NCI-H1417 treated with DMSO at 0.1 percent for 48 hours (cell line): ENCODE measurements around the gene RGCC.
"Not testable (repeated sequence)": the region's sequence is repeated elsewhere in the genome, so short reads cannot be mapped to it uniquely, and the experiment has no call there.

ENCODE experiments used
- DNase-seq: peaks from one replicate; lab custom pipeline; 2025; lab: John Stamatoyannopoulos, UW

RGCC gene, protein sequence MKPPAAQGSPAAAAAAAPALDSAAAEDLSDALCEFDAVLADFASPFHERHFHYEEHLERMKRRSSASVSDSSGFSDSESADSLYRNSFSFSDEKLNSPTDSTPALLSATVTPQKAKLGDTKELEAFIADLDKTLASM

DNA sequence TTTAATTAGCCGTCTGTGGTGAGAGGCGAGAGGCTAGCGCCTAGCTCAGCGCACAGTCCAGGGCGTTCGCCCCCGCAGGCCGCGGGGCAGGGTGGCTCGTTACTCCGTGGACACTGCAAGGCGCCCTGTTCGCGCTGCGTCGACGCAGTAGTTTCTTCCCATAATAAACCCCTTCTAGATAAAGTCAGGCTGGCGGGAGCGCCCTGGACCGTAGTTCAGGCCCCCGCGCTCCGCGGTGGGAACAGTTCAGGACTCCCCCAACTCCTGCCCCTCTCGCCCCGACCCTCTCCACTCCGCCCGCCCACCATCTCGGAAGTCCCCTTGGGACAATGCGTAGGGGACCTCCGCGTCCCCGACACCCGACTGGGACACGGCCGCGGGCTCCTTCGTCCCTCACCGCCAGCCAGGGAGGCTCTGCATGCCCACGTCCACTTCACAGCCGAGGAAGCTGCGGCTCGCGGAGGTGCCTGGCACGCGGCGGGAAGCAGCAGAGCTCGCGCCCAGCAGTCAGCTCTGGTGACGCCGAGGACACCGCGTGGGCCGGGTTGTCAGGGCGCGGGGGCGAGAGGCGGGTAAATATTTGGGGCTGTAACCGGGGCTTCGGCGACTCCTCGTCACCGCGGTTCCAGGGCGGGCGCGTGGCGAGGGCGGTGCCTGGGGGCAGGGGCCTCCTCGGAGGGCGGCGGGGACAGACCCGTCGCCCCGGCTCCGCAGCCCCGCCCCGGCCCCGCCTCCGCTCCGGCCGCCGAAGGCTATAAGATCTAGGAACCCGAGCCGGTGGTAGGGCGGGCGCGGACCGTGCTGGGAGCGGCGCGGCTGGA is at the start of gene RGCC:
Gene RGCC (plus strand): TSS at position 783 of the 821 bp plus-strand sequence. CDS start 158 bp downstream, outside the sequence.
- no peak for DNase-seq

DNA sequence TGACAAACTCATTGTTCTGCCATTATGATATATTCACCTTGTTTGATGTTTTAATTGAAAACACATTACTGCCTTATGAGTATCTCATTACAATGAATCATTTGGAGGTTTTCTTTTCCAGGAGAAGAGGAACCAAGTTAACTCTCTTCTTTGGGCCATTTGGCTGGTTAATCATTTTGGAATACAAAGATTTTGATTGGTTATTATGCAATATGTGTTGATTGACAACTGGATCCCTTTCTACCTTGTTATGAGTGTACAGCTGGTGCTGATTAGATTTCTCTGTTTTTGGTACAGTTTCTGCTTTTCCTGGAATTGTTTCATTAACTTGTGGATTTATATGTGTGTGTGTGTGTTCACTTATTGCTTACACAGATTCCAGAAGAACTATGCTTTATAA is 49.2 kb upstream of the RGCC start:
- no peak for DNase-seq

DNA sequence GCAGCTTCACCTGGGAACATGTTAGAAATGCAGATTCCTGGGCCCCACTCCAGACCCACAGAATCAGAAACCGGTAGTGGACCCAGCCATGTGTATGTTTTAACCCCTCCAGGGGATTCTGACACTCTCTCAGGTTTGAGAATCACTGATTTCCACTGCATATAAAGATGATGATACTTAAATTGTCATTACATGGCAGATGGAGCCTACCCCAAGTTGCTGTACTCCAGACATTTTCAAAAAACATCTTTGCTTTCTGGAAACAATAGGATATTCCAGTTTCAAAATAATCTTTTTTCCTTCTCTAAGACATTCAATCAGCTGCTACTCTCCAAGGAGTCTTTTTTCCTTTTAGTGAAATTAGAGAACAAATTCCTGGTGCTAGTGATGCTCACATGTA is 48.6 kb upstream of the RGCC start:
- DNase-seq: no peak

DNA sequence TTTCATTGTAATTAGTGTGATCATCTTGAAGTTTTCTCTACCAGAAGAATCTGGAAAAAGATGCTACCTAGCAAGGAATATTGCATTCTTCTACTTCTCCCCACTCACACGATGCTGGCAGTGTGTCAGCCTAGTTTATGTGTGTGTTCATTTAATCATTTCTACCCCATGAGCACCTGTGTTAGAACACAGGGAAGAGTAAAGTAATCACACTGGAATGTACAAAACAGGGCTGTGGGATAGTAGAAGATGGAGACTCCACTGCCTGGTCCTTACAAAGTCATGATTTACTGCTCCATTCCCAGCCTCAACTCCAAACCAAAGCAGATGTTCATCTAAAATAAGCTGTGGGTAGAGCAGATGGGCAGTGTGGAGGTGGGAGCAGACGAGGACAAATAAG is 47.7 kb upstream of the RGCC start:
- DNase-seq: no peak

DNA sequence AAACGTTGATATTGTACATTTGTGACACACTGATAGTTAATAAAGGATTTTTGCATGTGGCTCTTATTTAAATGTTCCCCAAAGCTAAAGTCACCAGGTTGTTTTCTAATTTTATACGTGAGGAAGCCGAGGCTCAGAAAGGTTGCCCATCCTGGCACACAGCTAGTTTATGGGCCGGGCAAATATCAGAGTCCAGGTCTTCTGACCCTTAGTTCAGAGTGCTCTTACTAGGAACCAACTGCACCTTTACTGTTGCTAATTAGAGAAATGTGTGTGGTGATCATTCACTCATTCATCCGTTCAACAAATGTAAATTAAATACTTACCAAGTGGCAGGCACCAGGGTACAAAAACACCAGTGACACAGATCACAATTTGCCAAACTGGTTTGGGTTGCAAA is 46.3 kb upstream of the RGCC start:
- DNase-seq: no peak

DNA sequence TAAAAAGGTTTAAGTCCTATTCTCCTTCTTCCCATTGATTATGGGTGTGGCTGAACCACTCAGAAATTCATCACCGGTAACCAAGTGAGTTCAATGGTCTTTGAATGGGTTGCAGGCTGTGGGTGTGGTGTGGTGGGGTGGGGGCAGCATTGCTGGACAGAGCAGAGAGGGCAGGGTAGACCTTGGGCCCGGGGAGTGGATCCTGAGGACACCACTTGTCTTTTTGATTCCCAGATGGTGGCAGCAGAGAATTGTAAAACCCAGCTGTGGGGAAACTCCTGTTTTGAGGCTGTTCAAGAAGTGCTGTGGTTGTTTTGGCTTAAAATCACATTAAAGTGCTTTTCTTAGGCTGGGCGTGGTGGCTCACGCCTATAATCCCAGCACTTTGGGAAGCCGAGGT is 45.8 kb upstream of the RGCC start:
- no peak for DNase-seq

DNA sequence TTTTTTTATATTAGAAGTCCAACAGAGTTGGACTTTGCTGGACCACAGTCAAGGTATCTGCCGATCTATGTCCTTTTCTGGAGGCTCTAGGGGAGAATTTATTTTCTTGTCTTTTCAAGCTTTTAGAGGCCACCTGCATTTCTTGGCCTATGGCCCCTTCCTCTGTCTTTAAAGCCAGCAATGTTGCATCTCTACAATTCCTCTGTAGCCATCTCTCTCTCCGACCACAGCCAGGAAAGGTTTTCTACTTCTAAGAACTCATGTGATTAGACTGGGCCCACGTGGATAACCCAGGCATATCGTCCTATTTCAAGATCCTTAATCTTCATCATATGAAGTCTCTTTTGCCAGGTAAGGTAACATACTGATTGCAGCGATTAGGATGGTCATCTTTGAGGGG is 43.5 kb upstream of the RGCC start:
- no peak for DNase-seq

DNA sequence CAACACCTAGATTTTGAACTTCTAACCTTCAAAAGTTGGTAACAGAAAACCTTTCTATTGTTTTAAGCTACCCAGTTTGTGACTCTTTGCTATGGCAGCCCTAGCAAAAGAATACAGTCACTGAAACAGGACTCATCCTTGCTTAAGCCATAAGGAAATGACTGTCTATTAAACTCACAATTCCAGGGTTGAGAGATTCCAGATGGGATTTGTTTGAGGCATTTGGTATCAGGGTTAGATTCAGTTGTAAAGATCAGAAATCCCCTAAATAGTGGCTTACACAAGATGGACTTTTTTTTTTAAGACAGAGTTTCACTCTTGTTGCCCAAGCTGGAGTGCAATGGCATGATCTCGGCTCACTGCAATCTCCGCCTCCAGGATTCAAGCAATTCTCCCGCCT is 41.1 kb upstream of the RGCC start:
- no peak for DNase-seq

DNA sequence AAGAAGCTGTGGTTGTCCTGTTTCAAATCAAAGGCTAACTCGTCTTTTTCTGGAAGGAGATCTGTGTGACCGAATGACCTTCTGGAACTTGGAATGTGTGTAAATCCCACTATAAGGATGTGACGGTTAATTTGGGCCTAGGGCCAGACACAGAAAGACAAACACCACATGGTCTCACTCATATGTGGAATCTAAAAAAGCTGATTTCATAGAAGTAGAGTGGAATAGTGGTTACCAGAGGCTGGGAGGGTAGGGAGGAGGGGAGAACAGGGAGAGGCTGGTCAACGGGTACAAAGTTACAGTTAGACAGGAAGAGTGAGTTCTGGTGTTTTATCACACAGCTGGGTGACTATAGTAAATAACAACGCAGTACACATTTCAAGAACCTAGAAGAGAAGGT is 39.3 kb upstream of the RGCC start:
- no peak for DNase-seq

DNA sequence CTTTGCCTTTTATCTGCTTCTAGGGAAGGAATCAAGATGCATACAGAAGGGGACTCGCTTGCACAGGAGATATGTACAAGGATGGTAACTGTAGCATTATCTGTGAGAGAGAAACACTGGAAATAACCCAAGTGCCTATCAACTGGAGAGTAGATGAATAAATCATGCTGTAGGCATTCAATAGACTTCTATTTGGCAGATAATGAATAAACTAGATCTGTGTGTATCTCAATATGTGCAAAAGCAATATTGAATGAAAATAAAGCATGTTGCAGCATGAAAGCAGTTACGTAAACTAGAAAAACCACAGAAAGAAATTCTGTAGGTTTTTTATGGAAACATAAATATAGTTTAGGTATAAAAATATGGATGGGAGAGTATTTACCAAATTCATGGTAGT is 38.6 kb upstream of the RGCC start:
- no peak for DNase-seq

DNA sequence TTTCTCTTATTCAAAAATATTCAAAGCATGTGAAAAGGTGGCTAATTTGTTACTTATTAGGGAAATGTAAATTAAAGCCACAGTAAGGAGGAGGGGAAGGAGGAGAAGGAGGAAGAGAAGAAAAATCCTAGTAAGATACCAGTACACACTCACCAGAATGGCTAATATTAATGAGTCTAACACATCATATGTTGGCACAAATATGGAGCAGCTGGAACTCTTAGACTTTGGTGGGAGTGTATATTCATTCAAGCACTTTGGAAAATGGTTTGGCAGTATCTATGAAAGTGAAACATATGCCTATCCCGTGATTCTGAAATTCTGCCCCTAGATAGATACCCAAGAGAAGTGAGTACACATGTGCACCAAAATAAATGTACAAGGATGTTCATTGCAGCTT is 38.1 kb upstream of the RGCC start:
- DNase-seq: no peak

DNA sequence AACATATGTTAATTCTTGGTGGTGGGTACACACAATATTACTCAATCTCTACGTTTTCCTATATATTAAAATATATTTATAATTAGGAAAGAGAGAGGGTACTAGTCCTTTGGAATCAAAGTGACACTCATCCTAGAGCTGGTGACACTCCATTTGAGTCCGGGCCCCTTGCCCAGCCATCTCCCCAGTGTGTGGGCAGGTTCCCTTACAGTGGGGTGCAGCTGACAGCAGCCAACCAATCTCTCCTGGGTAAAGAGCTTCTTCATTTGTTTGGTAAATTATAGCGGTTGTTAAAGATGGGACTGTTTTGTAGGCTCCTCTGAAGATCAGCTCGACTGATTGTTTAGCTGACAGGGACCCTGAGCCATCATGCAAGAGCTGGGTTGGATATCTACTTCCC is 37.2 kb upstream of the RGCC start:
- no peak for DNase-seq

DNA sequence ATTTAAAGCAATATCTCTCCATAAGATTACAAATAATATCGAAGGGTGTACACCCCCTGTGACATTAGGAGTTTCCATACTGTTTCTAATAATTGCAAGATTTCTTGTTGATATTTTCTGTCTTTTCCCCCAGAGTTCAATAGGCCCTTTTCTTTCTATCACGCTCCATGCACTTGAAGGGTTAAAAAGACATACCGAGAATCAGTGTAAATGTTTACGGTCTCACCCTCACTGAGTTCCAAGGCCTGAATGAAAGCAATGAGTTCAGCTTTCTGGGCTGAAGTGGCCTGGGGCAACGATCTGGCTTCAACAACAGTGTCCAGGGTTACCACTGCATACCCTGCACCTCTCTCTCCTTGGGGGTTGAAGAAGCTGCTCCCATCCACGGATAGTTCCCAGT is 36.0 kb upstream of the RGCC start:
- DNase-seq: not testable (repeated sequence)

DNA sequence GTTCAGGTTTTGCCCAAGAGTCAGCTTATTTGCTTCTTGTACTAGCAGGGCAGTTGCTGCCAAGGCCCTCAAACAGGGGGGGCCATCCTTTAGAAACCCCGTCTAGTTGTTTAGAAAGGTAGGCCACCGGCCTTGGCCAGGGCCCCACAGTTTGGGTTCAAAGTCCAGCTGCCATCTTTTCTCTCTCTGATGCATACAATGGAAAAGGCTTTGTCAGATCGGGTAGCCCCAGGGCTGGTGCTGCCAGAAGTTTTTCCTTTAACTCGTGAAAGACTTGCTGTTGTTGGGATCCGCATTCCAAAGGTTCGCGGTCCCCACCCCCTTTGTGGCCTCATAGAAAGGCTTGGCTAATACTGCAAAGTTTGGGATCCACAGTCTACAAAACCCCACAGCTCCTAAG is 35.4 kb upstream of the RGCC start:
- DNase-seq: not testable (repeated sequence)

DNA sequence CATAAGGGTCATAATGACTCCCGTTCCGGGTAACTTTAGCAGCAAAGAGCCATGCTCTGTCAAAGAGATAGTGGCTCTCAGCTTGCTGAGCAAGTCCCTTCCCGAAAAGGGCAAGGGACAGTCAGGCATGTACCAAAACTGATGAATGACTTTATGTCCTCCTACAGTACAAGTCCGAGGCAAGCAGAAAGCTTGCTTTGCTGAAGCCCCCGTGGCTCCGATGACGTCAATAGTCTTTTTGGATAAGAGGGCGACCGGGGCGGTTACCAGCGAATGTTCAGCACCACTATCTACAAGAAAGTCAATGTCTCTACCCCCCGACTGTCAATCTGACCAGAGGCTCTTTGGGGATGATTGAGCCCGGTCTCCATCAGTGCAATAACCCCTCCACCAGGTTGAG is 34.1 kb upstream of the RGCC start:
- DNase-seq: not testable (repeated sequence)

DNA sequence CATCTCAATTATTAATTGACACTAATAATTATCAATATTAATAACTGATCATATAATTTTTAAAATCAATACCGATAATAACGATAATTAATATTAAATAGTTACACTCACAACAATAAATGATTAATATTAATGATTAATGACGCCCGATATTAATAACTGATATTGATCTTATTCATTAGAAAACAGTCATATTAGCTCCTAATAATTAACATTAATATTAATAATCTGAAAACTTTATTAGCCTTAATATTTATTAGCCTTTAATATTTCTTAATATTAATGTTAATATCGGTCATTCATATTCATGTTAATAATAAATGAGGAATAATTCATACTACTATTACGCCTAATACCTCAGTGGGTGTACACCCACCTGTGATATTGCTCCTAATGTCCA is 32.7 kb upstream of the RGCC start:
- not testable (repeated sequence) for DNase-seq

DNA sequence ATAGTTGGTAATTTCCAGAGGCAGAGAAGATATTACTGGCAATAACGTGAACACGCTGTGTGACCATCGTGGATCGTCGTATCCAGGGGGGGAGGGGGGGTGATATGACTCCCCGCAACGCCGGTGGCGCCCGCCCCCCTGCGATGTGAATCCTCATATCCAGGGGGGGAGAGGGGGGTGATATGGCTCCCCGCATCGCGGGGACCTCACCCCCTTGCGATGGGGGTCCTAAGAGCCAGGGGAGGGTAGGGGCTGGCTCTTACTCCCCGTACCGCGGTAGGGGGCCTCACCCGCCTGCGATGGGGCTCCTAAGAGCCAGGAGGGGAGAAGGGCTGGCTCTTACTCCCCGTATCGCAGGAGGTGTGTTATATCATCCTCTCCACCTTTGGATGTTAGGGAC is 31.3 kb upstream of the RGCC start:
- no peak for DNase-seq

DNA sequence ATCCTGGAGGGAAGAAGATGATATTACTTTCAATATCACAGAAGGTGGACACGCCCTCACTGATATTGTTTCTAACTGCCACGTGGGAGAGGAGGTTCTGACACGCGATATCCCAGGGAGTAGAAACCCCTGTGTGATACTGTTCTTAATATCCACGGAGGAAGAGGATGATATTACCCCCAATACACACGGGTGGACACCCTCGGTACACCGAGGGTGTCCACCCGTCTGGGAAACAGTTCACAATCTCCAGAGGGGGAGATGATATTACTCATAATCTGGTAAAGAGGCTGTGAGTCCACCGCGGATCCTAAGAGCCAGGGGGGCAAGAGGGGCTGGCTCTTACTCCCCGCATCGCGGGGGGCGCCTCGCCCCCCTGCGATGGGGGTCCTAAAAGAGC is 29.7 kb upstream of the RGCC start:
- DNase-seq: no peak

DNA sequence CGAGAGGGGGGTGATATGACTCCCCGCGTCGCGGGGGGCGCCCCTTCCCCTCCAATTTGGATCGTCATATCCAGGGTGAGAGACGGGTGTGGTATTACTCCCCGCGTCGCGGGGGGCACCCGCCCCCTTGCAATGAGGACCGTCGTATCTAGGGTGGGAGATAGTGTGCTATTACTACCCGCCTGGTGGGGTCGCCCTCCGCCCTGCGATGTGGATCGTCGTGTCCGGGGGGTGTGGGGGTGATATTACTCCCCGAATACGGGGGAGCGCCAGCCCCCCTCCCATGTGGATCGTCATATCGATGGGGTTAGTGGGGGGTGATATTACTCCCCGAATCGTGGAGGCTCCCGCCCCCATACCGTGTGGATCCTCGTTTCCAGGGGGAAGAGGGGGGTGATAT is 29.2 kb upstream of the RGCC start:
- DNase-seq: no peak

DNA sequence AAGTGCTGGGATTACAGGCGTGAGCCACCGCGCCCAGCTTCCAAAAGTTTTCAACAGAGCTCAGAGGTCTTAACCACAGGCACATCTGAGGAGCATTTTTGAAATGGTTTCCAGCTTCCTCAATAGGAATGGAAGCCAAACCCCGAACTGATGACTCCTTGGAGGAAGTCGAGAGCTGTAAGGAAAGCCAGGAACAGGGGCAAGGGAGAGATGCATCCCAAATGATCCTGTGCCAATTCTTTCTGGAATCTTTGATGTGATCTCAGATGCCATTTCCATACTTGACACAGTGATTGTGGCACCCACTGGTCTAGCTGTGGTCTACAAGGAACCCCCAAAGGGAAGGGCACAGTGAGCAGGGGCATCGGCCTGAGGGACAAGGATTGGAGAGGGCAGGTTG is 23.3 kb upstream of the RGCC start:
- not testable (repeated sequence) for DNase-seq

DNA sequence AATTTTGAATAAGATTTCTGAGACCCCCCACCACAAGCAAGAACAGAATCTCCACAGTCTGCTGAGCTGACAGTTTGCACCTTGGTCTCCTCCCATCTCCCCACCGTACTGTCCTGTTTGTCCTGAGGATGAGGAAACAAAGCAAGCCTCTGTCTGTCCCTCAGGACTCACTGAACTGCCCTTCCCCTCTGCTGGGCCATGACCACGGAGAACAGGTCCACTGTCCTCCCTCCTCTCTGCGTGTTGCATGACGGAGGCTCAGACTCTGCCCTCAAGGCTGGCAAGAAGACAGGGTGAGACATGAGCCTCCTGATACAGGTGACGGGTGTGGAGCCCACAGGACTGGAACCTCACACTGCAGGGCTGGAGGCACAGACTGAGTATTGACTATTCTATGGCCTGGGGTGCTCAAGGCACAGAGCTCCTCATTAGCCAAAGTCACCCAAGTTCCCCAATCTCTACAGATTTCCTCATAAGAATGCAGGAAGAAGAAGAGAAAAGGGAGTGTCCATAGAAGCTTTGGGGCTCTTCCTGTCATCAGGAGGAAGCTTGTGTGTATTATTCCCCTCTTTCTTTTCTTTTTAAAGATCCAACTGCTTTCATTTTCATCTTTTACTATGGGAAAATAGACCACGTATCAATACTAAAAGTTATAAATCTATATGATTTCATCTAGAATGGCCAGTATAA is 22.4 kb upstream of the RGCC start:
- DNase-seq: no peak

DNA sequence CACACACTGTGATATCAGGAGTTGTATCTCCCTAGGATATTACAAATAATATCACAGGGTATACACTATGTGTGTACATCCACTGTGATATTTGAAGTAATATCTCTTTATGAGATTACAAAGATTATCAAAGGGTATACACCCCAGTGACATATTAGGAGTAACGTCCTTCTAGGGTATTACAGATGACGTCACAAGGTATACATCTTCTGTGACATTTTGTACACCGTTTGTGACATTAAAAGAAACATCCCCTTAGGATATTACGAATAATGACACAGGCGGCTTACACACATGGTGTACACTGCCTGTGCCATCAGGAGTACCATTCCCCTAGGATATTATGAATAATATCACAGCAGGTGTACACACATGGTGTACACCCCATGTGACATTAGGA is 13.4 kb upstream of the RGCC start:
- DNase-seq: no peak

DNA sequence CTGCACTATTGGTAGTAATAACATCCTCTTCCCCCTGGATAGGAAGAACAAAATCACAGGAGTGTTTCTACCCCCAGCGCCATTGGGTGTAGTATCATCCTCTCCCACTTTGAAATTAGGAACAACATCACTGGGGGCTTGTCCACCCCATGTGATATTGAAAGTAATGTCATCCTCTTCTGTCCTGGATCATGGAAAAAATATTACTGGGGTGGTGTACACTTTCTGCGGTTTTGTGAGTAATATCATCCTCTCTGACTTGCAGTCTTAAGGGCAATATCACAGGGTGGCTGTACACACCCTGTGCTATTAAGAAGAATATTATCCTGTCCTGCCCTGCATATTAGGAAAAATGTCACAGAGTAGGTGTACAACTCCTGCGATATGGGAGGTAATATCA is 4.9 kb upstream of the RGCC start:
- DNase-seq: no peak
